HFFc6 (cell line): ENCODE results near the gene CARMIL3. TPM values are rescaled to one million over a fixed set of nuclear protein-coding genes. Genes with fewer than 3 reads are reported as not detected.

ENCODE experiments used
- DNase-seq: peaks from one replicate; pipeline ENCODE4 v3.0.0-alpha.2; 2018
- H3K27ac Mint-ChIP-seq: 2 replicates; pipeline ENCODE4 v1.8.0; 2020; ENCODE audit warnings: mild to moderate bottlenecking, mixed read lengths
- H3K27me3 Mint-ChIP-seq: 2 replicates; pipeline ENCODE4 v1.8.0; 2021; ENCODE audit warnings: mild to moderate bottlenecking, moderate library complexity, mixed read lengths; ENCODE audit not compliant: insufficient read depth
- H3K36me3 Mint-ChIP-seq: 2 replicates; pipeline ENCODE4 v1.8.0; 2021; ENCODE audit warnings: low read depth, mixed read lengths
- H3K4me1 Mint-ChIP-seq: 2 replicates; pipeline ENCODE4 v1.8.0; 2020; ENCODE audit warnings: low read depth, mixed read lengths
- H3K4me3 Mint-ChIP-seq: 2 replicates; pipeline ENCODE4 v1.8.0; 2020; ENCODE audit warnings: mild to moderate bottlenecking, moderate library complexity, mixed read lengths
- H3K9me3 Mint-ChIP-seq: 2 replicates; pipeline ENCODE4 v1.8.0; 2020; ENCODE audit warnings: mild to moderate bottlenecking, mixed read lengths
- total RNA-seq, 6 experiments: library from RNA; stranded (reverse); fragmentation: NEBNext Ultra II Directional; extraction: Animal tissue kit (Norgen Biotek cat#: 25700); gene quantifications; 2 replicates in 1 of 6; 3 replicates in 5 of 6; pipeline ENCODE4 v1.2.3, GENCODE V29; 2021
- TF ChIP-seq, protein P1 (sequence below): fragments of 200-600 bp; sonication (generic); IDR thresholded peaks from 2 replicates; pipeline ENCODE4 v1.5.0; 2021; ENCODE audit warnings: antibody characterized with exemption, mild to moderate bottlenecking

CARMIL3 gene
- total RNA-seq, 6 experiments from 2014 or later = not detected

DNA sequence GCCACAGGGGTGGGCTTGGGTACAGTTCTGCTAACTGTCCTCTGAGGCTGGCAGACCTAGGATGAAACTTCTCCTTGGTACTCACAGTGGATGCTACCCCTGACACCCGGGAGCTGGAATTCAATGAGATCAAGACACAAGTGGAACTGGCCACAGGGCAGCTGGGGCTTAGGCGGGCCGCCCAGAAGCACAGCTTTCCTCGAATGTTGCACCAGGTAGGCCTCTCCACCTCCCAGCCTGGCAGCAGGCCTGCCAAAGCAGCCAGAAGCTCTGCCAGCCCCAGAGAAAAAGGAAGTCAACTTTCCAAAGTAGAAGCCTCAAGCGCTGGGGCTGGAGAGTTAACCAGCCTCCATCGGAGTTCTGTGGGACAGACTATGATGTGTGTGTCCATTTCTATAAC is 65.4 kb downstream of the CARMIL3 start:
- TF ChIP-seq, protein P1, sequence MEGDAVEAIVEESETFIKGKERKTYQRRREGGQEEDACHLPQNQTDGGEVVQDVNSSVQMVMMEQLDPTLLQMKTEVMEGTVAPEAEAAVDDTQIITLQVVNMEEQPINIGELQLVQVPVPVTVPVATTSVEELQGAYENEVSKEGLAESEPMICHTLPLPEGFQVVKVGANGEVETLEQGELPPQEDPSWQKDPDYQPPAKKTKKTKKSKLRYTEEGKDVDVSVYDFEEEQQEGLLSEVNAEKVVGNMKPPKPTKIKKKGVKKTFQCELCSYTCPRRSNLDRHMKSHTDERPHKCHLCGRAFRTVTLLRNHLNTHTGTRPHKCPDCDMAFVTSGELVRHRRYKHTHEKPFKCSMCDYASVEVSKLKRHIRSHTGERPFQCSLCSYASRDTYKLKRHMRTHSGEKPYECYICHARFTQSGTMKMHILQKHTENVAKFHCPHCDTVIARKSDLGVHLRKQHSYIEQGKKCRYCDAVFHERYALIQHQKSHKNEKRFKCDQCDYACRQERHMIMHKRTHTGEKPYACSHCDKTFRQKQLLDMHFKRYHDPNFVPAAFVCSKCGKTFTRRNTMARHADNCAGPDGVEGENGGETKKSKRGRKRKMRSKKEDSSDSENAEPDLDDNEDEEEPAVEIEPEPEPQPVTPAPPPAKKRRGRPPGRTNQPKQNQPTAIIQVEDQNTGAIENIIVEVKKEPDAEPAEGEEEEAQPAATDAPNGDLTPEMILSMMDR = no peak
- H3K27me3 Mint-ChIP-seq = no peaks in the 10 kb centered on the region; the same call in 1 of the 2 replicates
- H3K4me3 Mint-ChIP-seq = no peak overlapping the region
- no peak for DNase-seq
- no peak overlapping the region for H3K27ac Mint-ChIP-seq
- H3K4me1 Mint-ChIP-seq = peaks cover 17% of the 10 kb centered on the region
- 0 out of 2 replicates have a peak, but pooled peaks cover 6% of the 10 kb centered on the region for H3K36me3 Mint-ChIP-seq
- H3K9me3 Mint-ChIP-seq = no peaks in the 10 kb centered on the region

Other genes with a start within 250 kb of the CARMIL3 start
- gene DHRS4, start 98.2 kb upstream of the CARMIL3 start, total RNA-seq = 10 to 100 TPM; 19.8 to 30.7 (median 24.9) TPM
- gene DHRS4L2, start 63.1 kb upstream of the CARMIL3 start, total RNA-seq = 10 to 100 TPM; 18.8 to 25.4 (median 23.5) TPM
- not detected for gene CPNE6, start 19.6 kb downstream of the CARMIL3 start, total RNA-seq
- 10 to 100 TPM; 19.9 to 27.6 (median 24.0) TPM for gene PCK2, start 42.3 kb downstream of the CARMIL3 start, total RNA-seq
- 10 to 100 TPM; 28.1 to 36.3 (median 32.1) TPM for gene DCAF11, start 62.8 kb downstream of the CARMIL3 start, total RNA-seq
- gene NRL, start 62.9 kb downstream of the CARMIL3 start, total RNA-seq = under 1 TPM; 0.26 to 0.85 (median 0.49) TPM
- not detected for gene FITM1, start 78.7 kb downstream of the CARMIL3 start, total RNA-seq
- gene PSME1, start 84.2 kb downstream of the CARMIL3 start, total RNA-seq = 100 to 1,000 TPM in 4 of 6 experiments, 10 to 100 TPM in 2; 88.4 to 120 (median 113) TPM
- 10 to 100 TPM; 13.2 to 17.0 (median 15.3) TPM for gene EMC9, start 89.6 kb downstream of the CARMIL3 start, total RNA-seq
- 100 to 1,000 TPM; 108 to 143 (median 136) TPM for gene PSME2, start 94.6 kb downstream of the CARMIL3 start, total RNA-seq
- gene RNF31, start 95.5 kb downstream of the CARMIL3 start, total RNA-seq = 10 to 100 TPM; 38.5 to 53.6 (median 47.2) TPM
- 10 to 100 TPM; 23.6 to 38.8 (median 32.3) TPM for gene IRF9, start 109.3 kb downstream of the CARMIL3 start, total RNA-seq
- 1 to 10 TPM; 2.9 to 3.9 (median 3.2) TPM for gene REC8, start 120.1 kb downstream of the CARMIL3 start, total RNA-seq
- 10 to 100 TPM; 70.4 to 85.2 (median 79.4) TPM for gene IPO4, start 136.8 kb downstream of the CARMIL3 start, total RNA-seq
- gene TM9SF1, start 143.4 kb downstream of the CARMIL3 start, total RNA-seq = 10 to 100 TPM; 68.1 to 80.4 (median 71.0) TPM
- under 1 TPM in 2 of 6 experiments, not detected in 4; 0.16 to 0.45 TPM for gene TSSK4, start 153.7 kb downstream of the CARMIL3 start, total RNA-seq
- 10 to 100 TPM; 32.4 to 41.1 (median 38.8) TPM for gene CHMP4A, start 161.5 kb downstream of the CARMIL3 start, total RNA-seq
- gene MDP1, start 164.1 kb downstream of the CARMIL3 start, total RNA-seq = 10 to 100 TPM in 5 of 6 experiments, 1 to 10 TPM in 1; 9.8 to 14.4 (median 12.3) TPM
- 100 to 1,000 TPM; 309 to 401 (median 372) TPM for gene NEDD8, start 180.4 kb downstream of the CARMIL3 start, total RNA-seq
- gene GMPR2, start 180.9 kb downstream of the CARMIL3 start, total RNA-seq = 10 to 100 TPM; 70.6 to 76.7 (median 73.6) TPM
- gene TINF2, start 190.6 kb downstream of the CARMIL3 start, total RNA-seq = 10 to 100 TPM; 54.2 to 73.4 (median 67.5) TPM
- gene TGM1, start 211.2 kb downstream of the CARMIL3 start, total RNA-seq = 1 to 10 TPM in 5 of 6 experiments, under 1 TPM in 1; 0.97 to 2.9 (median 1.3) TPM
- gene RABGGTA, start 219.6 kb downstream of the CARMIL3 start, total RNA-seq = 10 to 100 TPM; 25.4 to 31.4 (median 27.3) TPM
- gene DHRS1, start 247.8 kb downstream of the CARMIL3 start, total RNA-seq = 10 to 100 TPM; 32.9 to 42.2 (median 39.1) TPM
- 10 to 100 TPM; 25.4 to 31.1 (median 28.1) TPM for gene NOP9, start 247.8 kb downstream of the CARMIL3 start, total RNA-seq